Measurements from ENCODE around the gene KHDC3L. TPM values are rescaled to one million over a fixed set of nuclear protein-coding genes. Genes with fewer than 3 reads are reported as not detected.
A peak's percentile ranks its signal among the peaks of the same experiment; 100 is the strongest.

Gene KHDC3L
- total RNA-seq (not detected), polyA plus RNA-seq (not detected)

- H3K27me3 ChIP-seq (ENCODE audit: insufficient read depth, low read length, poor library complexity, severe bottlenecking): no peaks in the 10 kb centered on the region
- H3K9me3 ChIP-seq (ENCODE audit: low read length): no peaks in the 10 kb centered on the region
- H3K36me3 Mint-ChIP-seq: no peaks in the 10 kb centered on the region
- no peak within 1 kb of the TSS for H3K27ac Mint-ChIP-seq
- no peak for DNase-seq
- CTCF ChIA-PET: no interaction called here
- H3K36me3 ChIP-seq (ENCODE audit: insufficient read depth, low read length): no peaks in the 10 kb centered on the region
- POLR2A ChIA-PET: no interaction called here
- no peaks in the 10 kb centered on the region for H3K4me1 Mint-ChIP-seq
- H3K27ac ChIP-seq (ENCODE audit: low read depth, low read length): no peak within 1 kb of the TSS
- H3K9me3 Mint-ChIP-seq: no peaks in the 10 kb centered on the region
- no peak within 1 kb of the TSS for H3K4me3 ChIP-seq (ENCODE audit: low read length)
- H3K4me1 ChIP-seq (ENCODE audit: insufficient read depth, low read length): no peaks in the 10 kb centered on the region
- no peak within 1 kb of the TSS for H3K4me3 Mint-ChIP-seq
- H3K27me3 Mint-ChIP-seq: peaks cover 0 to 6% of the 10 kb centered on the region in 2 donors
Measured at GRCh38 chr6:73362358-73362757, at the start of gene KHDC3L. Gene KHDC3L, plus strand, starts transcription at chr6:73362658. Its CDS starts 72 bp downstream, at chr6:73362730.

- peaks cover 3 to 8% (median 6%) of the 10 kb centered on the region in 3 donors for H3K36me3 Mint-ChIP-seq
- ChIA-PET CTCF (interaction anchor here (1.6 to 2.2 kb wide), 2 partner anchors 9 to 12 kb away, joined by 3 to 12 read pairs; no protein-coding TSS in a partner anchor), POLR2A (no interaction called here)
- peaks cover 4 to 14% (median 9%) of the 10 kb centered on the region in 5 donors for H3K9me3 Mint-ChIP-seq
- peaks cover 31 to 42% of the 10 kb centered on the region in 2 donors for H3K27me3 Mint-ChIP-seq
- DNase-seq: no peak
- Histone ChIP-seq H3K4me3 (ENCODE audit: low read length) (no peak overlapping the region), H3K4me1 (ENCODE audit: insufficient read depth, low read length) (no peaks in the 10 kb centered on the region), H3K36me3 (ENCODE audit: insufficient read depth, low read length) (no peaks in the 10 kb centered on the region), H3K27me3 (ENCODE audit: insufficient read depth, low read length, poor library complexity, severe bottlenecking) (peaks cover 20% of the 10 kb centered on the region), H3K27ac (ENCODE audit: low read depth, low read length) (no peak overlapping the region), H3K9me3 (ENCODE audit: low read length) (no peaks in the 10 kb centered on the region)
- peak overlapping the region in 1 of 7 donors; percentile 6 for H3K4me3 Mint-ChIP-seq
- H3K27ac Mint-ChIP-seq: no peak overlapping the region
- peaks cover 5 to 15% (median 7%) of the 10 kb centered on the region in 3 donors for H3K4me1 Mint-ChIP-seq
Measured at GRCh38 chr6:73314577-73315492, 47.6 kb upstream of the KHDC3L start.

GRCh38 chr6:73323323-73323722 lies 39.1 kb upstream of the KHDC3L start:
- H3K27ac Mint-ChIP-seq: no peak overlapping the region
- Histone ChIP-seq H3K9me3 (ENCODE audit: low read length) (no peaks in the 10 kb centered on the region), H3K27me3 (ENCODE audit: insufficient read depth, low read length, poor library complexity, severe bottlenecking) (no peaks in the 10 kb centered on the region), H3K4me3 (ENCODE audit: low read length) (no peak overlapping the region), H3K36me3 (ENCODE audit: insufficient read depth, low read length) (no peaks in the 10 kb centered on the region), H3K4me1 (ENCODE audit: insufficient read depth, low read length) (no peaks in the 10 kb centered on the region), H3K27ac (ENCODE audit: low read depth, low read length) (no peak overlapping the region)
- no peaks in the 10 kb centered on the region for H3K9me3 Mint-ChIP-seq
- H3K4me1 Mint-ChIP-seq: no peaks in the 10 kb centered on the region
- no peak overlapping the region for H3K4me3 Mint-ChIP-seq
- H3K27me3 Mint-ChIP-seq: peaks cover 5 to 13% of the 10 kb centered on the region in 2 donors
- peaks cover 0 to 1% (median 0%) of the 10 kb centered on the region in 3 donors for H3K36me3 Mint-ChIP-seq
- no peak for DNase-seq
- CTCF ChIA-PET: no interaction called here
- POLR2A ChIA-PET: interaction anchor here (0.6 kb wide), 2 partner anchors 44 to 127 kb away, joined by 3 to 7 read pairs; no protein-coding TSS in a partner anchor

GRCh38 chr6:73325656-73326055 lies 36.8 kb upstream of the KHDC3L start:
- Mint-ChIP-seq H3K4me1 (no peaks in the 10 kb centered on the region), H3K27me3 (peaks cover 5 to 28% of the 10 kb centered on the region in 2 donors), H3K27ac (no peak overlapping the region), H3K4me3 (no peak overlapping the region), H3K36me3 (no peaks in the 10 kb centered on the region), H3K9me3 (no peaks in the 10 kb centered on the region)
- H3K27me3 ChIP-seq (ENCODE audit: insufficient read depth, low read length, poor library complexity, severe bottlenecking): no peaks in the 10 kb centered on the region
- no peaks in the 10 kb centered on the region for H3K4me1 ChIP-seq (ENCODE audit: insufficient read depth, low read length)
- POLR2A ChIA-PET: no interaction called here
- no peaks in the 10 kb centered on the region for H3K9me3 ChIP-seq (ENCODE audit: low read length)
- no peaks in the 10 kb centered on the region for H3K36me3 ChIP-seq (ENCODE audit: insufficient read depth, low read length)
- CTCF ChIA-PET: interaction anchor here (1.0 to 1.7 kb wide), 4 partner anchors 9 to 914 kb away, joined by 5 to 12 read pairs (median 10); no protein-coding TSS in a partner anchor
- DNase-seq: no peak
- H3K27ac ChIP-seq (ENCODE audit: low read depth, low read length): no peak overlapping the region
- H3K4me3 ChIP-seq (ENCODE audit: low read length): no peak overlapping the region

- H3K9me3 Mint-ChIP-seq: no peaks in the 10 kb centered on the region
- POLR2A ChIA-PET: no interaction called here
- no peaks in the 10 kb centered on the region for H3K27me3 ChIP-seq (ENCODE audit: insufficient read depth, low read length, poor library complexity, severe bottlenecking)
- CTCF ChIA-PET: interaction anchor here (0.9 to 1.6 kb wide), 4 partner anchors 39 to 917 kb away, joined by 3 to 6 read pairs (median 4); no protein-coding TSS in a partner anchor
- H3K4me1 Mint-ChIP-seq: no peaks in the 10 kb centered on the region
- H3K27ac Mint-ChIP-seq: no peak overlapping the region
- H3K4me3 ChIP-seq (ENCODE audit: low read length): no peak overlapping the region
- H3K36me3 ChIP-seq (ENCODE audit: insufficient read depth, low read length): no peaks in the 10 kb centered on the region
- H3K9me3 ChIP-seq (ENCODE audit: low read length): no peaks in the 10 kb centered on the region
- no peaks in the 10 kb centered on the region for H3K36me3 Mint-ChIP-seq
- peaks cover 5 to 34% of the 10 kb centered on the region in 2 donors for H3K27me3 Mint-ChIP-seq
- H3K4me1 ChIP-seq (ENCODE audit: insufficient read depth, low read length): no peaks in the 10 kb centered on the region
- H3K4me3 Mint-ChIP-seq: no peak overlapping the region
- no peak overlapping the region for H3K27ac ChIP-seq (ENCODE audit: low read depth, low read length)
- DNase-seq: no peak
Measured at GRCh38 chr6:73328790-73329189, 33.7 kb upstream of the KHDC3L start.

- H3K4me1 ChIP-seq (ENCODE audit: insufficient read depth, low read length): no peaks in the 10 kb centered on the region
- Mint-ChIP-seq H3K4me1 (no peaks in the 10 kb centered on the region), H3K27me3 (peaks cover 5 to 34% of the 10 kb centered on the region in 2 donors), H3K4me3 (no peak overlapping the region), H3K36me3 (no peaks in the 10 kb centered on the region), H3K27ac (peak overlapping the region in 1 of 8 donors; percentile 3), H3K9me3 (no peaks in the 10 kb centered on the region)
- no peaks in the 10 kb centered on the region for H3K36me3 ChIP-seq (ENCODE audit: insufficient read depth, low read length)
- no peaks in the 10 kb centered on the region for H3K9me3 ChIP-seq (ENCODE audit: low read length)
- ChIA-PET CTCF (interaction anchor here (1.6 kb wide), 1 partner anchor 918 kb away, joined by 6 read pairs; no protein-coding TSS in a partner anchor), POLR2A (no interaction called here)
- DNase-seq: no peak
- no peaks in the 10 kb centered on the region for H3K27me3 ChIP-seq (ENCODE audit: insufficient read depth, low read length, poor library complexity, severe bottlenecking)
- no peak overlapping the region for H3K4me3 ChIP-seq (ENCODE audit: low read length)
- no peak overlapping the region for H3K27ac ChIP-seq (ENCODE audit: low read depth, low read length)
Measured at GRCh38 chr6:73329201-73329600, 33.3 kb upstream of the KHDC3L start.

- H3K36me3 Mint-ChIP-seq: no peaks in the 10 kb centered on the region
- H3K27ac Mint-ChIP-seq: peak overlapping the region in 2 of 8 donors; percentile 13 to 82
- Histone ChIP-seq H3K27me3 (ENCODE audit: insufficient read depth, low read length, poor library complexity, severe bottlenecking) (no peaks in the 10 kb centered on the region), H3K4me3 (ENCODE audit: low read length) (no peak overlapping the region), H3K9me3 (ENCODE audit: low read length) (no peaks in the 10 kb centered on the region), H3K4me1 (ENCODE audit: insufficient read depth, low read length) (no peaks in the 10 kb centered on the region), H3K36me3 (ENCODE audit: insufficient read depth, low read length) (no peaks in the 10 kb centered on the region), H3K27ac (ENCODE audit: low read depth, low read length) (no peak overlapping the region)
- no peaks in the 10 kb centered on the region for H3K4me1 Mint-ChIP-seq
- DNase-seq: no peak
- POLR2A ChIA-PET: no interaction called here
- peaks cover 0 to 4% of the 10 kb centered on the region in 2 donors for H3K27me3 Mint-ChIP-seq
- no peaks in the 10 kb centered on the region for H3K9me3 Mint-ChIP-seq
- peak overlapping the region in 1 of 7 donors; percentile 30 for H3K4me3 Mint-ChIP-seq
- CTCF ChIA-PET: interaction anchor here (1.2 kb wide), 1 partner anchor 12 kb away, joined by 8 read pairs; no protein-coding TSS in a partner anchor
Measured at GRCh38 chr6:73339340-73339739, 23.1 kb upstream of the KHDC3L start.

GRCh38 chr6:73340048-73340447 lies 22.4 kb upstream of the KHDC3L start:
- H3K27ac Mint-ChIP-seq: no peak overlapping the region
- Histone ChIP-seq H3K9me3 (ENCODE audit: low read length) (no peaks in the 10 kb centered on the region), H3K4me1 (ENCODE audit: insufficient read depth, low read length) (no peaks in the 10 kb centered on the region), H3K36me3 (ENCODE audit: insufficient read depth, low read length) (no peaks in the 10 kb centered on the region), H3K4me3 (ENCODE audit: low read length) (no peak overlapping the region), H3K27me3 (ENCODE audit: insufficient read depth, low read length, poor library complexity, severe bottlenecking) (no peaks in the 10 kb centered on the region), H3K27ac (ENCODE audit: low read depth, low read length) (no peak overlapping the region)
- DNase-seq: no peak
- no peaks in the 10 kb centered on the region for H3K4me1 Mint-ChIP-seq
- no peaks in the 10 kb centered on the region for H3K36me3 Mint-ChIP-seq
- H3K4me3 Mint-ChIP-seq: no peak overlapping the region
- H3K9me3 Mint-ChIP-seq: no peaks in the 10 kb centered on the region
- CTCF ChIA-PET: no interaction called here
- POLR2A ChIA-PET: no interaction called here
- peaks cover 0 to 4% of the 10 kb centered on the region in 2 donors for H3K27me3 Mint-ChIP-seq
